IPS-20b (cell line): Measurements from ENCODE around the gene DIRAS2.

ENCODE experiments used
- H3K27ac ChIP-seq: one replicate; pipeline ENCODE4 v1.5.1; 2013; ENCODE audit warnings: low read length
- H3K27me3 ChIP-seq: 2 replicates; pipeline ENCODE4 v1.6.1; 2013; ENCODE audit warnings: mild to moderate bottlenecking, low read length, inconsistent platforms; ENCODE audit not compliant: insufficient read depth
- H3K36me3 ChIP-seq: 2 replicates; pipeline ENCODE4 v1.6.1; 2013; ENCODE audit warnings: low read depth, mild to moderate bottlenecking, inconsistent platforms, low read length, moderate library complexity; ENCODE audit not compliant: insufficient read depth
- H3K4me1 ChIP-seq: 2 replicates; pipeline ENCODE4 v1.6.1; 2013; ENCODE audit warnings: mild to moderate bottlenecking, control low read depth, inconsistent platforms, low read length, moderate library complexity; ENCODE audit not compliant: insufficient read depth
- H3K4me3 ChIP-seq: 2 replicates; pipeline ENCODE4 v1.5.1; 2013; ENCODE audit warnings: mild to moderate bottlenecking, low read length, inconsistent platforms
- H3K9ac ChIP-seq: 2 replicates; pipeline ENCODE4 v1.6.1; 2013; ENCODE audit warnings: low read depth, mild to moderate bottlenecking, inconsistent platforms, low read length, moderate library complexity
- H3K9me3 ChIP-seq: 2 replicates; pipeline ENCODE4 v1.6.1; 2013; ENCODE audit warnings: mild to moderate bottlenecking, low read depth, low read length, inconsistent platforms; ENCODE audit not compliant: insufficient read depth

Gene DIRAS2

DNA sequence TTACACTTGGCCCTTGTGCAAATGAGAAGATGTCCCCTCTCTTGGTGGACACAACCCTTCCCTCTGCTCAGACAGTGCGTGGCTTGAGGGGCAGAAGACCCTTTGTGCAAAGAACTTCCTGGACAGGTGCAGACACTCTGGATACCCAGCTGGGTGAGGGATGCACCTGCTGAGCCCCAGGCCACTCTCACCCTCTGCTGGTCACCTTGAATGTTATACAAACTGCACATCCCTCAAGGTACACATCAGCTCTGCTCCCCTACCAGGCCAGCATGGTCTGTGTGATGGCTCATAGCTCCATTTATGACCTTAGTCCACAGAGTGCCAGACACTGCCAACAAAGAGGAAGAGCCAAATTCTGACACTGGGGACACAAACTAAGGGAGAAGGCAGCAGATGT, 3.1 kb upstream of the DIRAS2 start:
- Histone ChIP-seq H3K36me3 (no peaks in the 10 kb centered on the region), H3K4me3 (no peak overlapping the region), H3K27ac (no peak overlapping the region), H3K4me1 (peaks cover 6% of the 10 kb centered on the region; the same call in 1 of the 2 replicates), H3K9ac (no peak overlapping the region), H3K9me3 (peaks cover 4% of the 10 kb centered on the region), H3K27me3 (peaks cover 39% of the 10 kb centered on the region)

DNA sequence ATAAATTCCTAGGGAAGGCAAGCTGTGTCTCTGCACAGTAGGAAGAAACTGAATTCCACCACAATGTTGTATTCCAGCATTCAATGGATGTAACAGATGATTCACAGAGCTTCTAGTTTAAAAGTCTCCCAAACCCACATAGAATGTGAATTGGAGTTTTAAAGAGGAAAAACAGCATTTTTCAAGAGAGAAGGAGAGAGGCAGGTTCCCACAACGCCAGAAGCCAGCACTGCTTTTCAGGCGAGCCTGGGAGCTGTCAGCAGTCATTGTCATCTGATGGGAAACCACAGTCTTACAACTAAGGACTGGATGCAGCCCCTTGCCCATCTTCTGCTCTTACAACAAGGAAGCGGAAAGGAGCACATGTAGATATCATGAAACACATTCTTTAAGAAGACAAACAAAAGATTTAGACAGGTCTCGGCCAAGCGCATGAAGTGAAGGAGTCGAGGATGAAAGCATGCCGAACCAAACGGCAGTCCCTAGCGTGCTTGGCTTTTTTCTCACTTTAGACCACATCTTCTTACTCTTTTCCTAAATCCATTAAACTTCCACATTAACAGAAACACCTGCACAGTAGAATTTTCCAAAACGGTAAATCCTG, 638 bp downstream of the DIRAS2 start:
- no peak overlapping the region for H3K27ac ChIP-seq
- peaks cover 44% of the 10 kb centered on the region for H3K27me3 ChIP-seq
- H3K36me3 ChIP-seq, result no peaks in the 10 kb centered on the region
- no peak overlapping the region for H3K9ac ChIP-seq
- no peaks in the 10 kb centered on the region for H3K9me3 ChIP-seq
- H3K4me3 ChIP-seq, result peak overlapping the region; percentile 75
- H3K4me1 ChIP-seq, result peaks cover 6% of the 10 kb centered on the region; the same call in 1 of the 2 replicates

DNA sequence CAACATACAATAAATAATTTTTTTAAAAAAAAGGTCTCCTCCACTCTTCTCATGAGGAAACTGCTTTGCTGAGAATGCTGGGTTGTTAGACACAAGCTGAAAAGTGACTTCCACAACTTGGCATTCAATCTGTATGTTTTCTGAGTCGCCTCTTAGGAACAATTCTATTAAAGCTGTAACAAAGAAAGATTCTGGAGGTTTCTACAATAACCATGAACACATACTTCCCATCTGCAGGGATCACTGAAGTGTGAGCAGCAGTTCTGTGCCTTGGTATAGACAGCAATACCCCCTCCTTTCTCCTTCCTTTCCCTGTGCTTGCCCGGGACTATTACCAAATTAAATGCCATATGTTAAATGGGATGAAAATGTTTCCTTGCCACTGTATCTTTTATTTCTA, 1.5 kb downstream of the DIRAS2 start:
- no peaks in the 10 kb centered on the region for H3K9me3 ChIP-seq
- no peak overlapping the region for H3K27ac ChIP-seq
- H3K27me3 ChIP-seq, result peaks cover 44% of the 10 kb centered on the region
- H3K4me1 ChIP-seq, result peaks cover 6% of the 10 kb centered on the region; the same call in 1 of the 2 replicates
- no peak overlapping the region for H3K4me3 ChIP-seq
- H3K36me3 ChIP-seq, result no peaks in the 10 kb centered on the region
- no peak overlapping the region for H3K9ac ChIP-seq

- no peaks in the 10 kb centered on the region for H3K36me3 ChIP-seq
- no peak overlapping the region for H3K4me3 ChIP-seq
- no peaks in the 10 kb centered on the region for H3K9me3 ChIP-seq
- peaks cover 44% of the 10 kb centered on the region for H3K27me3 ChIP-seq
- H3K9ac ChIP-seq, result no peak overlapping the region
- peaks cover 6% of the 10 kb centered on the region; the same call in 1 of the 2 replicates for H3K4me1 ChIP-seq
- H3K27ac ChIP-seq, result no peak overlapping the region
Observed at GRCh38 chr9:90640361-90640760, 2.3 kb downstream of the DIRAS2 start.

- Histone ChIP-seq H3K36me3 (no peaks in the 10 kb centered on the region), H3K27me3 (peaks cover 24% of the 10 kb centered on the region), H3K4me3 (no peak overlapping the region), H3K27ac (no peak overlapping the region), H3K9me3 (no peaks in the 10 kb centered on the region), H3K9ac (no peak overlapping the region), H3K4me1 (peaks cover 6% of the 10 kb centered on the region; the same call in 1 of the 2 replicates)
Observed at GRCh38 chr9:90637626-90638025, 5.0 kb downstream of the DIRAS2 start.

DNA sequence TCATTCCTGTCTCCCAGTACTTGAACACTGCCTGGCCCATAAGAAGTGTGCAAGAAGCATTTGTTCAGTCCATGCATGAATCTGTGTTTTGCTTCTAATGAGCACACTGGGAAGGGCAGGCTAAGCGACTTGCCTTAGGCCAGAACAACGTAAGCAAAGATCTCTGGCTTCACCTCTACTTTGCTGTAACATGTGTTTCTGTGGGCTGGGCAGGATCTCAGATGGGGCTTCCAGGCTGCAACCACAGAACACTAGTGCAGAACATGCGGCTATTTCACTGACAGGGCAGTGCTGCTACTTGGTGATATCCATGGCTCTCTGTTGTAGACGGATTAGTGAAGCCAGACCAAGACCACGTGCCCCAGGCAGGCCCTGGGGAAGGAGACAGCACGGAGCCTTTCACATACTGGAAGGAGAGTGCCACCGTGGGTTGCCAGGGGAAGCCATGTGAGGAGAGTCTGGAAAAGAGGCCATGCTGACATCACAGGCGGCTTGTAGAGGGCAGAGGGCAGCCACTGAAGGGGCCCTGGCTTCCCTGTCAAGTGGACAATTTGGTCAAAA, 9.9 kb downstream of the DIRAS2 start:
- no peak overlapping the region for H3K4me3 ChIP-seq
- no peaks in the 10 kb centered on the region for H3K27me3 ChIP-seq
- no peaks in the 10 kb centered on the region for H3K4me1 ChIP-seq
- H3K27ac ChIP-seq, result no peak overlapping the region
- no peaks in the 10 kb centered on the region for H3K9me3 ChIP-seq
- H3K36me3 ChIP-seq, result no peaks in the 10 kb centered on the region
- no peak overlapping the region for H3K9ac ChIP-seq

- H3K9me3 ChIP-seq, result no peaks in the 10 kb centered on the region
- no peaks in the 10 kb centered on the region for H3K4me1 ChIP-seq
- no peak overlapping the region for H3K27ac ChIP-seq
- no peaks in the 10 kb centered on the region for H3K27me3 ChIP-seq
- no peak overlapping the region for H3K4me3 ChIP-seq
- no peak overlapping the region for H3K9ac ChIP-seq
- H3K36me3 ChIP-seq, result no peaks in the 10 kb centered on the region
Observed at GRCh38 chr9:90631964-90632363, 10.7 kb downstream of the DIRAS2 start.

- H3K4me3 ChIP-seq, result no peak overlapping the region
- no peak overlapping the region for H3K9ac ChIP-seq
- no peaks in the 10 kb centered on the region for H3K27me3 ChIP-seq
- H3K27ac ChIP-seq, result no peak overlapping the region
- no peaks in the 10 kb centered on the region for H3K4me1 ChIP-seq
- H3K36me3 ChIP-seq, result no peaks in the 10 kb centered on the region
- no peaks in the 10 kb centered on the region for H3K9me3 ChIP-seq
Observed at GRCh38 chr9:90629991-90630390, 12.6 kb downstream of the DIRAS2 start.

- no peaks in the 10 kb centered on the region for H3K9me3 ChIP-seq
- no peak overlapping the region for H3K4me3 ChIP-seq
- H3K27me3 ChIP-seq, result no peaks in the 10 kb centered on the region
- H3K27ac ChIP-seq, result no peak overlapping the region
- H3K4me1 ChIP-seq, result no peaks in the 10 kb centered on the region
- H3K36me3 ChIP-seq, result no peaks in the 10 kb centered on the region
- H3K9ac ChIP-seq, result no peak overlapping the region
Observed at GRCh38 chr9:90629354-90629753, 13.3 kb downstream of the DIRAS2 start.

GRCh38 chr9:90616806-90617205, 25.8 kb downstream of the DIRAS2 start:
- Histone ChIP-seq H3K27me3 (no peaks in the 10 kb centered on the region), H3K9ac (no peak overlapping the region), H3K9me3 (no peaks in the 10 kb centered on the region), H3K36me3 (no peaks in the 10 kb centered on the region), H3K27ac (no peak overlapping the region), H3K4me1 (no peaks in the 10 kb centered on the region), H3K4me3 (no peak overlapping the region)

GRCh38 chr9:90613502-90613901, 29.1 kb downstream of the DIRAS2 start:
- Histone ChIP-seq H3K27me3 (no peaks in the 10 kb centered on the region), H3K9me3 (no peaks in the 10 kb centered on the region), H3K4me1 (no peaks in the 10 kb centered on the region), H3K36me3 (no peaks in the 10 kb centered on the region), H3K4me3 (no peak overlapping the region), H3K9ac (no peak overlapping the region), H3K27ac (no peak overlapping the region)

- Histone ChIP-seq H3K9ac (no peak overlapping the region), H3K9me3 (no peaks in the 10 kb centered on the region), H3K27me3 (no peaks in the 10 kb centered on the region), H3K36me3 (no peaks in the 10 kb centered on the region), H3K4me1 (no peaks in the 10 kb centered on the region; the same call in 1 of the 2 replicates), H3K27ac (no peak overlapping the region), H3K4me3 (no peak overlapping the region)
Observed at GRCh38 chr9:90612957-90613356, 29.7 kb downstream of the DIRAS2 start.
